OCI-LY3 (cell line): Measurements from ENCODE around the gene HIPK2.

Source experiments
- H2AFZ ChIP-seq: fragments of 200-600, 300-600 bp; shearing (Covaris generic); 2 replicates; pipeline ENCODE4 v1.6.0; 2014; ENCODE audit warnings: antibody characterized with exemption, low read depth, low read length
- H3K27ac ChIP-seq: fragments of 200-600, 300-600 bp; sonication (generic); 2 replicates; pipeline ENCODE4 v1.5.1; 2014; ENCODE audit warnings: mild to moderate bottlenecking, low read length, moderate library complexity, mixed read lengths
- H3K27me3 ChIP-seq: fragments of 200-600, 300-600 bp; sonication (generic); 2 replicates; pipeline ENCODE4 v1.6.1; 2014; ENCODE audit warnings: low read depth, low read length, mixed read lengths
- H3K36me3 ChIP-seq: fragments of 200-600, 300-600 bp; sonication (generic); replicated peaks from 2 replicates; pipeline ENCODE3; 2014; ENCODE audit warnings: low read depth, low read length, mixed read lengths
- H3K4me1 ChIP-seq: fragments of 300-600, 200-600 bp; sonication (generic); 2 replicates; pipeline ENCODE4 v1.6.1; 2014; ENCODE audit warnings: low read length, mixed read lengths
- H3K4me2 ChIP-seq: fragments of 200-600, 300-600 bp; sonication (generic); 2 replicates; pipeline ENCODE4 v1.6.1; 2014; ENCODE audit warnings: low read length, mixed read lengths
- H3K4me3 ChIP-seq: fragments of 300-600, 200-600 bp; sonication (generic); 2 replicates; pipeline ENCODE4 v1.5.1; 2014; ENCODE audit warnings: antibody characterized with exemption, mild to moderate bottlenecking, low read length, moderate library complexity
- H3K79me2 ChIP-seq: fragments of 300-600, 200-600 bp; shearing (Covaris generic); 2 replicates; pipeline ENCODE4 v1.6.1; 2014; ENCODE audit warnings: mild to moderate bottlenecking, low read length, mixed read lengths
- H3K9ac ChIP-seq: fragments of 300-600, 200-600 bp; shearing (Covaris generic); 2 replicates; pipeline ENCODE4 v1.6.0; 2014; ENCODE audit warnings: mild to moderate bottlenecking, low read length, moderate library complexity
- H3K9me3 ChIP-seq: fragments of 200-600, 300-600 bp; shearing (Covaris generic); 2 replicates; pipeline ENCODE4 v1.6.1; 2014; ENCODE audit warnings: low read length, mixed read lengths; ENCODE audit not compliant: insufficient read depth
- H4K20me1 ChIP-seq: fragments of 200-600, 300-600 bp; sonication (generic); 2 replicates; pipeline ENCODE4 v1.6.1; 2016; ENCODE audit warnings: low read length, mixed read lengths; ENCODE audit not compliant: insufficient read depth
- CTCF ChIP-seq: fragments of 200-600, 300-600 bp; sonication (generic); IDR thresholded peaks from 2 replicates; pipeline ENCODE4 v1.5.1; 2014; ENCODE audit warnings: antibody characterized with exemption, low read length, low read depth
- EZH2phosphoT487 ChIP-seq: fragments of 200-600 bp; shearing (Covaris generic); IDR thresholded peaks from 2 replicates; pipeline ENCODE4 v1.6.1; 2018; ENCODE audit warnings: antibody characterized with exemption, mixed run types, low read depth

Gene HIPK2

GRCh38 chr7:139598642-139599041 lies 179.2 kb downstream of the HIPK2 start:
- no peak for TF ChIP-seq CTCF
- no peak for TF ChIP-seq EZH2phosphoT487
- H3K79me2 ChIP-seq: no peaks in the 10 kb centered on the region
- H4K20me1 ChIP-seq: no peaks in the 10 kb centered on the region
- no peak overlapping the region for H3K9ac ChIP-seq
- H3K27me3 ChIP-seq: no peaks in the 10 kb centered on the region
- H2AFZ ChIP-seq: no peak overlapping the region
- no peak overlapping the region for H3K4me2 ChIP-seq
- H3K36me3 ChIP-seq: no peaks in the 10 kb centered on the region
- no peak overlapping the region for H3K4me3 ChIP-seq
- H3K9me3 ChIP-seq: no peaks in the 10 kb centered on the region
- no peaks in the 10 kb centered on the region for H3K4me1 ChIP-seq
- no peak overlapping the region for H3K27ac ChIP-seq

- Histone ChIP-seq H3K9ac (no peak overlapping the region), H3K79me2 (no peaks in the 10 kb centered on the region), H3K27me3 (peaks cover 14% of the 10 kb centered on the region; the same call in 1 of the 2 replicates), H3K27ac (no peak overlapping the region), H3K4me1 (no peaks in the 10 kb centered on the region), H3K4me2 (no peak overlapping the region), H3K36me3 (no peaks in the 10 kb centered on the region), H3K4me3 (no peak overlapping the region), H4K20me1 (no peaks in the 10 kb centered on the region), H3K9me3 (no peaks in the 10 kb centered on the region), H2AFZ (no peak overlapping the region)
- no peak for TF ChIP-seq EZH2phosphoT487
- no peak for TF ChIP-seq CTCF
These were observed 180.8 kb downstream of the HIPK2 start for GRCh38 chr7:139597028-139597427.

GRCh38 chr7:139596626-139597025 lies 181.2 kb downstream of the HIPK2 start:
- Histone ChIP-seq H3K4me2 (no peak overlapping the region), H3K9ac (no peak overlapping the region), H2AFZ (no peak overlapping the region), H3K79me2 (no peaks in the 10 kb centered on the region), H3K27ac (no peak overlapping the region), H3K36me3 (no peaks in the 10 kb centered on the region), H4K20me1 (no peaks in the 10 kb centered on the region), H3K9me3 (no peaks in the 10 kb centered on the region), H3K27me3 (peaks cover 14% of the 10 kb centered on the region; the same call in 1 of the 2 replicates), H3K4me3 (no peak overlapping the region), H3K4me1 (no peaks in the 10 kb centered on the region)
- no peak for TF ChIP-seq CTCF
- no peak for TF ChIP-seq EZH2phosphoT487

- Histone ChIP-seq H3K27me3 (peaks cover 20% of the 10 kb centered on the region), H3K36me3 (no peaks in the 10 kb centered on the region), H4K20me1 (no peaks in the 10 kb centered on the region), H3K9ac (no peak overlapping the region), H3K4me2 (no peak overlapping the region), H3K9me3 (no peaks in the 10 kb centered on the region), H3K4me1 (no peaks in the 10 kb centered on the region), H2AFZ (no peak overlapping the region), H3K27ac (no peak overlapping the region), H3K4me3 (no peak overlapping the region), H3K79me2 (no peaks in the 10 kb centered on the region)
- TF ChIP-seq CTCF: no peak
- TF ChIP-seq EZH2phosphoT487: no peak
These were observed 182.0 kb downstream of the HIPK2 start for GRCh38 chr7:139595806-139596205.
